GM23338 (cell line): Measurements from ENCODE around the gene CCND1.

Source experiments
- CREB1 ChIP-seq: fragments of 250-450 bp; sonication (Bioruptor Pico); IDR thresholded peaks from 2 replicates; pipeline ENCODE4 v1.5.0; 2020; ENCODE audit warnings: low read depth, mild to moderate bottlenecking, moderate library complexity
- EZH2 ChIP-seq: fragments of 200-600 bp; sonication (generic); IDR thresholded peaks from one replicate; pipeline ENCODE4 v1.8.0; 2017; ENCODE audit warnings: antibody characterized with exemption, mild to moderate bottlenecking, low read depth; ENCODE audit not compliant: unreplicated experiment
- EZH2phosphoT487 ChIP-seq: fragments of 200-600 bp; sonication (generic); IDR thresholded peaks from one replicate; pipeline ENCODE4 v1.8.1; 2018; ENCODE audit warnings: antibody characterized with exemption; ENCODE audit not compliant: unreplicated experiment
- JUNB ChIP-seq: IDR thresholded peaks from one replicate; pipeline ENCODE4 v1.6.1; 2016; ENCODE audit warnings: antibody characterized with exemption; ENCODE audit not compliant: unreplicated experiment
- NANOG ChIP-seq: IDR thresholded peaks from 2 replicates; pipeline ENCODE4 v1.6.1; 2016; ENCODE audit warnings: antibody characterized with exemption, borderline replicate concordance
- POLR2AphosphoS5 ChIP-seq: IDR thresholded peaks from 2 replicates; pipeline ENCODE4 v1.6.1; 2016; ENCODE audit warnings: antibody characterized with exemption, low read depth
- ZNF114 ChIP-seq: fragments of 250-450 bp; sonication (Bioruptor Pico); IDR thresholded peaks from 2 replicates; pipeline ENCODE4 v1.5.0; 2020; ENCODE audit warnings: mild to moderate bottlenecking, moderate library complexity
- TF ChIP-seq, protein P1 (sequence below), 2 experiments: fragments of 200-600 bp in 1 of 2; sonication (generic) in 1 of 2; conservative IDR thresholded peaks; 2 replicates each; pipeline versions ENCODE4 v1.5.1 to v1.6.1; 2016 to 2017; ENCODE audit warnings: antibody characterized with exemption in 2 of 2, low read depth in 2 of 2, mild to moderate bottlenecking in 2 of 2, moderate library complexity in 1 of 2
- TF ChIP-seq, protein P2 (sequence below): IDR thresholded peaks from 2 replicates; pipeline ENCODE4 v1.6.1; 2016; ENCODE audit warnings: antibody characterized with exemption
- TF ChIP-seq, protein P3 (sequence below): IDR thresholded peaks from one replicate; pipeline ENCODE4 v1.6.1; 2018; ENCODE audit warnings: antibody characterized with exemption; ENCODE audit not compliant: unreplicated experiment

DNA sequence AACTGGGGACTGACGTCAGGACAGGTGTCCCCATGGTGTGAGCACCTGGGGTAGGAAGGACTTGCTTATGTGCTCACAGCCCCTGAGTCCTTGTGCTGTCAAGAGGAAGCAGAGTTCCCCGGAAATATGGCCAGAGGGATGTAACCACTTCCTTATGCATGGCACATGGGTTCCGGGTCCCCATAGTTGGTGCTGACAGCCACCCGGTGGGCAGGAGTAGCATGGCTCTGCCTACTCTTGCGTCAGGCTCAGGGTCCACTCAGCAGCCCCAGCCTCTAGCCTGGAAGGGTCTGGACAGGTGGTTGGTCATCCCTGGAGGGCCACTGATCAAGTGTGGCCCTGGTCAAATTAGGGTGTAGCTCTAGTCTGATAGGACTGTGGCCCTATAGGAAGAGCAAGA is 42.8 kb upstream of the CCND1 start:
- TF ChIP-seq, protein P1, sequence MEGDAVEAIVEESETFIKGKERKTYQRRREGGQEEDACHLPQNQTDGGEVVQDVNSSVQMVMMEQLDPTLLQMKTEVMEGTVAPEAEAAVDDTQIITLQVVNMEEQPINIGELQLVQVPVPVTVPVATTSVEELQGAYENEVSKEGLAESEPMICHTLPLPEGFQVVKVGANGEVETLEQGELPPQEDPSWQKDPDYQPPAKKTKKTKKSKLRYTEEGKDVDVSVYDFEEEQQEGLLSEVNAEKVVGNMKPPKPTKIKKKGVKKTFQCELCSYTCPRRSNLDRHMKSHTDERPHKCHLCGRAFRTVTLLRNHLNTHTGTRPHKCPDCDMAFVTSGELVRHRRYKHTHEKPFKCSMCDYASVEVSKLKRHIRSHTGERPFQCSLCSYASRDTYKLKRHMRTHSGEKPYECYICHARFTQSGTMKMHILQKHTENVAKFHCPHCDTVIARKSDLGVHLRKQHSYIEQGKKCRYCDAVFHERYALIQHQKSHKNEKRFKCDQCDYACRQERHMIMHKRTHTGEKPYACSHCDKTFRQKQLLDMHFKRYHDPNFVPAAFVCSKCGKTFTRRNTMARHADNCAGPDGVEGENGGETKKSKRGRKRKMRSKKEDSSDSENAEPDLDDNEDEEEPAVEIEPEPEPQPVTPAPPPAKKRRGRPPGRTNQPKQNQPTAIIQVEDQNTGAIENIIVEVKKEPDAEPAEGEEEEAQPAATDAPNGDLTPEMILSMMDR (conservative IDR thresholded peaks at IDR 0.05; ENCODE audit: low read depth in 2 of 2), result peak in 1 of 2 experiments; percentile 49; a peak in 2 of 4 replicates
- no peak for TF ChIP-seq EZH2phosphoT487
- TF ChIP-seq EZH2, result no peak
- no peak for TF ChIP-seq POLR2AphosphoS5
- TF ChIP-seq ZNF114 (CRISPR knock-in tag), result no peak
- TF ChIP-seq, protein P2, sequence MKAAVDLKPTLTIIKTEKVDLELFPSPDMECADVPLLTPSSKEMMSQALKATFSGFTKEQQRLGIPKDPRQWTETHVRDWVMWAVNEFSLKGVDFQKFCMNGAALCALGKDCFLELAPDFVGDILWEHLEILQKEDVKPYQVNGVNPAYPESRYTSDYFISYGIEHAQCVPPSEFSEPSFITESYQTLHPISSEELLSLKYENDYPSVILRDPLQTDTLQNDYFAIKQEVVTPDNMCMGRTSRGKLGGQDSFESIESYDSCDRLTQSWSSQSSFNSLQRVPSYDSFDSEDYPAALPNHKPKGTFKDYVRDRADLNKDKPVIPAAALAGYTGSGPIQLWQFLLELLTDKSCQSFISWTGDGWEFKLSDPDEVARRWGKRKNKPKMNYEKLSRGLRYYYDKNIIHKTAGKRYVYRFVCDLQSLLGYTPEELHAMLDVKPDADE, result no peak
- no peak for TF ChIP-seq NANOG
- TF ChIP-seq, protein P3, sequence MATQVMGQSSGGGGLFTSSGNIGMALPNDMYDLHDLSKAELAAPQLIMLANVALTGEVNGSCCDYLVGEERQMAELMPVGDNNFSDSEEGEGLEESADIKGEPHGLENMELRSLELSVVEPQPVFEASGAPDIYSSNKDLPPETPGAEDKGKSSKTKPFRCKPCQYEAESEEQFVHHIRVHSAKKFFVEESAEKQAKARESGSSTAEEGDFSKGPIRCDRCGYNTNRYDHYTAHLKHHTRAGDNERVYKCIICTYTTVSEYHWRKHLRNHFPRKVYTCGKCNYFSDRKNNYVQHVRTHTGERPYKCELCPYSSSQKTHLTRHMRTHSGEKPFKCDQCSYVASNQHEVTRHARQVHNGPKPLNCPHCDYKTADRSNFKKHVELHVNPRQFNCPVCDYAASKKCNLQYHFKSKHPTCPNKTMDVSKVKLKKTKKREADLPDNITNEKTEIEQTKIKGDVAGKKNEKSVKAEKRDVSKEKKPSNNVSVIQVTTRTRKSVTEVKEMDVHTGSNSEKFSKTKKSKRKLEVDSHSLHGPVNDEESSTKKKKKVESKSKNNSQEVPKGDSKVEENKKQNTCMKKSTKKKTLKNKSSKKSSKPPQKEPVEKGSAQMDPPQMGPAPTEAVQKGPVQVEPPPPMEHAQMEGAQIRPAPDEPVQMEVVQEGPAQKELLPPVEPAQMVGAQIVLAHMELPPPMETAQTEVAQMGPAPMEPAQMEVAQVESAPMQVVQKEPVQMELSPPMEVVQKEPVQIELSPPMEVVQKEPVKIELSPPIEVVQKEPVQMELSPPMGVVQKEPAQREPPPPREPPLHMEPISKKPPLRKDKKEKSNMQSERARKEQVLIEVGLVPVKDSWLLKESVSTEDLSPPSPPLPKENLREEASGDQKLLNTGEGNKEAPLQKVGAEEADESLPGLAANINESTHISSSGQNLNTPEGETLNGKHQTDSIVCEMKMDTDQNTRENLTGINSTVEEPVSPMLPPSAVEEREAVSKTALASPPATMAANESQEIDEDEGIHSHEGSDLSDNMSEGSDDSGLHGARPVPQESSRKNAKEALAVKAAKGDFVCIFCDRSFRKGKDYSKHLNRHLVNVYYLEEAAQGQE, result no peak
- TF ChIP-seq CREB1 (CRISPR knock-in tag), result no peak
- no peak for TF ChIP-seq JUNB
